Activated naive CD4-positive, alpha-beta T cell treated with anti-CD3 and anti-CD28 coated beads, Interleukin-2, amount 50 U/mL, for 16 hours (primary cell): ENCODE results near the gene UGT1A3.

ENCODE experiments used
- DNase-seq: peaks from one replicate; pipeline ENCODE4 v3.0.0-alpha.2; 2020

The UGT1A3 gene

GRCh38 chr2:233799087-233799665 lies 70.3 kb downstream of the UGT1A3 start:
- DNase-seq, result no peak

GRCh38 chr2:233799716-233800115 lies 70.9 kb downstream of the UGT1A3 start:
- no peak for DNase-seq

GRCh38 chr2:233800208-233800607 lies 71.4 kb downstream of the UGT1A3 start:
- no peak for DNase-seq

- DNase-seq, result no peak
These were observed 72.7 kb downstream of the UGT1A3 start for GRCh38 chr2:233801357-233802131.

- no peak for DNase-seq
These were observed 73.4 kb downstream of the UGT1A3 start for GRCh38 chr2:233802132-233802815.

GRCh38 chr2:233803292-233803911 lies 74.6 kb downstream of the UGT1A3 start:
- no peak for DNase-seq

GRCh38 chr2:233803994-233804393 lies 75.2 kb downstream of the UGT1A3 start:
- no peak for DNase-seq

- no peak for DNase-seq
These were observed 78.5 kb downstream of the UGT1A3 start for GRCh38 chr2:233807215-233807865.

- no peak for DNase-seq
These were observed 79.4 kb downstream of the UGT1A3 start for GRCh38 chr2:233807966-233808935.

- no peak for DNase-seq
These were observed 81.5 kb downstream of the UGT1A3 start for GRCh38 chr2:233810385-233810784.

GRCh38 chr2:233811087-233811486 lies 82.2 kb downstream of the UGT1A3 start:
- no peak for DNase-seq

GRCh38 chr2:233811732-233812131 lies 82.9 kb downstream of the UGT1A3 start:
- no peak for DNase-seq

- DNase-seq, result no peak
These were observed 84.6 kb downstream of the UGT1A3 start for GRCh38 chr2:233813236-233814055.

GRCh38 chr2:233814056-233814835 lies 85.4 kb downstream of the UGT1A3 start:
- DNase-seq, result no peak

GRCh38 chr2:233815861-233816260 lies 87.0 kb downstream of the UGT1A3 start:
- DNase-seq, result no peak

GRCh38 chr2:233816334-233816733 lies 87.5 kb downstream of the UGT1A3 start:
- DNase-seq, result no peak

- no peak for DNase-seq
These were observed 87.9 kb downstream of the UGT1A3 start for GRCh38 chr2:233816771-233817170.

GRCh38 chr2:233817361-233817911 lies 88.6 kb downstream of the UGT1A3 start:
- no peak for DNase-seq

- DNase-seq, result no peak
These were observed 89.3 kb downstream of the UGT1A3 start for GRCh38 chr2:233817995-233818638.
